Cardiac muscle cell (in vitro differentiated cells and primary cell): ENCODE data around the gene ENPP3. TPM values are rescaled to one million over a fixed set of nuclear protein-coding genes. Genes with fewer than 3 reads are reported as not detected.

Experiments
- DNase-seq, 2 donors: peaks; one replicate each; pipeline versions ENCODE4 v3.0.0 to v3.0.0-alpha.2; 2010 to 2017; ENCODE audit warnings: low read depth in 1 of 2, low spot score in 1 of 2
- H3K27ac ChIP-seq: fragments of 200-600 bp; sonication (generic); 2 replicates; pipeline ENCODE4 v1.5.1; 2016
- H3K27me3 ChIP-seq: fragments of 200-600 bp; sonication (generic); 2 replicates; pipeline ENCODE4 v1.6.0; 2016; ENCODE audit warnings: control low read depth
- H3K36me3 ChIP-seq: fragments of 200-600 bp; sonication (generic); 2 replicates; pipeline ENCODE4 v1.5.1; 2016; ENCODE audit warnings: control low read depth
- H3K4me1 ChIP-seq: fragments of 200-600 bp; sonication (generic); 2 replicates; pipeline ENCODE4 v1.8.1; 2017; ENCODE audit warnings: low read depth, mild to moderate bottlenecking, mixed run types
- H3K4me3 ChIP-seq: fragments of 200-600 bp; sonication (generic); 2 replicates; pipeline ENCODE4 v1.5.1; 2016; ENCODE audit warnings: mild to moderate bottlenecking
- H3K9me3 ChIP-seq: fragments of 200-600 bp; sonication (generic); 2 replicates; pipeline ENCODE4 v1.5.1; 2017; ENCODE audit warnings: low read depth, mild to moderate bottlenecking, control low read depth
- polyA plus RNA-seq: library from polyadenylated mRNA; unstranded; fragments of >200 nt; fragmentation: Nextera tagmentation; extraction: Ambion mirVana; gene quantifications from 2 replicates; pipeline ENCODE4 v1.2.1, GENCODE V29; 2016
- total RNA-seq: library from RNA; depleted of rRNA; stranded (reverse); fragments of >200 nt; gene quantifications from 2 replicates; pipeline ENCODE4 v1.2.3, GENCODE V29; 2016
- TF ChIP-seq, protein P1 (sequence below): IDR thresholded peaks from 2 replicates; pipeline ENCODE4 v1.5.1; 2012; ENCODE audit warnings: low read depth, mild to moderate bottlenecking, low read length

The ENPP3 gene
- total and polyA plus RNA-seq, 2 experiments from 2014 or later = 0.07 to 0.09 TPM

- Histone ChIP-seq H3K27ac (no peak overlapping the region), H3K4me3 (no peak overlapping the region), H3K4me1 (peaks cover under 1% of the 10 kb centered on the region), H3K9me3 (no peaks in the 10 kb centered on the region), H3K36me3 (no peaks in the 10 kb centered on the region), H3K27me3 (no peaks in the 10 kb centered on the region)
- TF ChIP-seq, protein P1, sequence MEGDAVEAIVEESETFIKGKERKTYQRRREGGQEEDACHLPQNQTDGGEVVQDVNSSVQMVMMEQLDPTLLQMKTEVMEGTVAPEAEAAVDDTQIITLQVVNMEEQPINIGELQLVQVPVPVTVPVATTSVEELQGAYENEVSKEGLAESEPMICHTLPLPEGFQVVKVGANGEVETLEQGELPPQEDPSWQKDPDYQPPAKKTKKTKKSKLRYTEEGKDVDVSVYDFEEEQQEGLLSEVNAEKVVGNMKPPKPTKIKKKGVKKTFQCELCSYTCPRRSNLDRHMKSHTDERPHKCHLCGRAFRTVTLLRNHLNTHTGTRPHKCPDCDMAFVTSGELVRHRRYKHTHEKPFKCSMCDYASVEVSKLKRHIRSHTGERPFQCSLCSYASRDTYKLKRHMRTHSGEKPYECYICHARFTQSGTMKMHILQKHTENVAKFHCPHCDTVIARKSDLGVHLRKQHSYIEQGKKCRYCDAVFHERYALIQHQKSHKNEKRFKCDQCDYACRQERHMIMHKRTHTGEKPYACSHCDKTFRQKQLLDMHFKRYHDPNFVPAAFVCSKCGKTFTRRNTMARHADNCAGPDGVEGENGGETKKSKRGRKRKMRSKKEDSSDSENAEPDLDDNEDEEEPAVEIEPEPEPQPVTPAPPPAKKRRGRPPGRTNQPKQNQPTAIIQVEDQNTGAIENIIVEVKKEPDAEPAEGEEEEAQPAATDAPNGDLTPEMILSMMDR = no peak
- DNase-seq = no peak
Observed at GRCh38 chr6:131651782-131652181, 14.7 kb downstream of the ENPP3 start.

DNA sequence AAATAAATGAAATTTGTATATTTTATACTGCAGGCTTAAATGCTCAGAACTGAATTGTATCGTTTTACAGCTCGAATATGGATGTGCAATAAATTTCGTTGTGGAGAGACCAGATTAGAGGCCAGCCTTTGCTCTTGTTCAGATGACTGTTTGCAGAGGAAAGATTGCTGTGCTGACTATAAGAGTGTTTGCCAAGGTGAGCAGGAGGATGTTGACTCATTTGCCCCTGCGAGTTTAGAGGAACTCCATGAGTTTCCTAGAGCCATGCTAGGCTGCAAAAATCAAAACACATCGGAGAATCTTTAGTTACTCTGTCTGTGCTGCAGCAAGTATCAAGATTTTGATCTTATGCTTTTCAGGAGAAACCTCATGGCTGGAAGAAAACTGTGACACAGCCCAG is 15.4 kb downstream of the ENPP3 start:
- TF ChIP-seq, protein P1 = no peak
- no peaks in the 10 kb centered on the region for H3K36me3 ChIP-seq
- no peaks in the 10 kb centered on the region for H3K4me1 ChIP-seq
- DNase-seq = no peak
- no peaks in the 10 kb centered on the region for H3K27me3 ChIP-seq
- H3K27ac ChIP-seq = no peak overlapping the region
- H3K4me3 ChIP-seq = no peak overlapping the region
- H3K9me3 ChIP-seq = no peaks in the 10 kb centered on the region

DNA sequence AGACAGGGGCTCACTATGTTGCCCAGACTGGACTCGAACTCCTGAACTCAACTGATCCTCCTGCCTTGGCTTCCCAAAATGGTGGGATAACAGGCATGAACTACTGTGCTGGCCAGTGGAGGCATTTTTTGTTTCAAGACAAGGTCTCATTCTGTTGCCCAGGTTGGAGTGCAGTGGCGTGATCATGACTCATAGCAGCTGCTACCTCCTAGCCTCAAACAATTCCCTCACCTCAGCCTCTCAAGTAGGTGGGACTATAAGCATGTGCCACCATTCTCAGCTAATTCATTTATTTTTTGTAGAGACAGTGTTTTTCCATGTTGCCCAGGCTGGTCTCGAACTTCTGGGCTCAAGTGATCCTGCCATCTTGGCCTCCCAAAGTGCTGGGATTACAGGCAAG is 17.2 kb downstream of the ENPP3 start:
- H3K27me3 ChIP-seq = no peaks in the 10 kb centered on the region
- TF ChIP-seq, protein P1 = no peak
- no peak for DNase-seq
- no peaks in the 10 kb centered on the region for H3K4me1 ChIP-seq
- H3K9me3 ChIP-seq = no peaks in the 10 kb centered on the region
- no peak overlapping the region for H3K4me3 ChIP-seq
- H3K27ac ChIP-seq = no peak overlapping the region
- H3K36me3 ChIP-seq = no peaks in the 10 kb centered on the region

DNA sequence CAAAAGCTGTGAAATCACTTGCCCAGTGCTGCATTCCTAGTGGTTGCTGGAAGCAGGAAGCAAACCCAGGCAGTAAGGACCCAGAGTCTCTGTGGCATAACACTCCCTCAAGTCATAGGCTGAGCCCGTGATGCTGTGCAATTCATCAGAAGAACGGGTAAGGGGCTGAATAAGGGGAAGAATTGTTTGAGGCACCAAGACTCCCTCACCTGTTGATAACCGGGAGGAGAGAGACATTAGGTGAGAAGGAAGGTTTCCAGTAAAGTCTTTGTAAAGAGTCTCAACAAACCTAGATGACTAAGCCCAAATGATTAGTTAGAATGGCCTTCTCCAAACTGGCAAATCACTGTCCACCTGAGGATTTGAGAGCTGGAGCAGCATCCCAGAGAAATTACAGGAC is 18.3 kb downstream of the ENPP3 start:
- no peak for DNase-seq
- Histone ChIP-seq H3K27ac (no peak overlapping the region), H3K36me3 (no peaks in the 10 kb centered on the region), H3K4me3 (no peak overlapping the region), H3K9me3 (no peaks in the 10 kb centered on the region), H3K27me3 (no peaks in the 10 kb centered on the region), H3K4me1 (no peaks in the 10 kb centered on the region)
- TF ChIP-seq, protein P1 = no peak

- no peak for DNase-seq
- Histone ChIP-seq H3K4me1 (no peaks in the 10 kb centered on the region), H3K36me3 (no peaks in the 10 kb centered on the region), H3K9me3 (no peaks in the 10 kb centered on the region), H3K4me3 (no peak overlapping the region), H3K27me3 (no peaks in the 10 kb centered on the region), H3K27ac (no peak overlapping the region)
- TF ChIP-seq, protein P1 = no peak
Observed at GRCh38 chr6:131655951-131656350, 18.8 kb downstream of the ENPP3 start.

- H3K4me1 ChIP-seq = no peaks in the 10 kb centered on the region
- TF ChIP-seq, protein P1 = no peak
- no peaks in the 10 kb centered on the region for H3K9me3 ChIP-seq
- no peak overlapping the region for H3K27ac ChIP-seq
- H3K36me3 ChIP-seq = no peaks in the 10 kb centered on the region
- H3K4me3 ChIP-seq = no peak overlapping the region
- DNase-seq = no peak
- H3K27me3 ChIP-seq = no peaks in the 10 kb centered on the region
Observed at GRCh38 chr6:131656667-131657066, 19.6 kb downstream of the ENPP3 start.
